Stimulated activated CD8-positive, alpha-beta memory T cell treated with anti-CD3 and anti-CD28 coated beads, Interleukin-2, amount 100 ng/mL, for 1 hour (primary cell): ENCODE measurements around the gene CHKB.
A peak's percentile ranks its signal among the peaks of the same experiment; 100 is the strongest.
"Not testable (repeated sequence)": the region's sequence is repeated elsewhere in the genome, so short reads cannot be mapped to it uniquely, and the experiment has no call there.

Source experiments
- DNase-seq, 2 donors: peaks; one replicate each; pipeline ENCODE4 v3.0.0-alpha.2; 2020; ENCODE audit warnings: low read depth in 2 of 2

Gene CHKB, protein sequence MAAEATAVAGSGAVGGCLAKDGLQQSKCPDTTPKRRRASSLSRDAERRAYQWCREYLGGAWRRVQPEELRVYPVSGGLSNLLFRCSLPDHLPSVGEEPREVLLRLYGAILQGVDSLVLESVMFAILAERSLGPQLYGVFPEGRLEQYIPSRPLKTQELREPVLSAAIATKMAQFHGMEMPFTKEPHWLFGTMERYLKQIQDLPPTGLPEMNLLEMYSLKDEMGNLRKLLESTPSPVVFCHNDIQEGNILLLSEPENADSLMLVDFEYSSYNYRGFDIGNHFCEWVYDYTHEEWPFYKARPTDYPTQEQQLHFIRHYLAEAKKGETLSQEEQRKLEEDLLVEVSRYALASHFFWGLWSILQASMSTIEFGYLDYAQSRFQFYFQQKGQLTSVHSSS

DNA sequence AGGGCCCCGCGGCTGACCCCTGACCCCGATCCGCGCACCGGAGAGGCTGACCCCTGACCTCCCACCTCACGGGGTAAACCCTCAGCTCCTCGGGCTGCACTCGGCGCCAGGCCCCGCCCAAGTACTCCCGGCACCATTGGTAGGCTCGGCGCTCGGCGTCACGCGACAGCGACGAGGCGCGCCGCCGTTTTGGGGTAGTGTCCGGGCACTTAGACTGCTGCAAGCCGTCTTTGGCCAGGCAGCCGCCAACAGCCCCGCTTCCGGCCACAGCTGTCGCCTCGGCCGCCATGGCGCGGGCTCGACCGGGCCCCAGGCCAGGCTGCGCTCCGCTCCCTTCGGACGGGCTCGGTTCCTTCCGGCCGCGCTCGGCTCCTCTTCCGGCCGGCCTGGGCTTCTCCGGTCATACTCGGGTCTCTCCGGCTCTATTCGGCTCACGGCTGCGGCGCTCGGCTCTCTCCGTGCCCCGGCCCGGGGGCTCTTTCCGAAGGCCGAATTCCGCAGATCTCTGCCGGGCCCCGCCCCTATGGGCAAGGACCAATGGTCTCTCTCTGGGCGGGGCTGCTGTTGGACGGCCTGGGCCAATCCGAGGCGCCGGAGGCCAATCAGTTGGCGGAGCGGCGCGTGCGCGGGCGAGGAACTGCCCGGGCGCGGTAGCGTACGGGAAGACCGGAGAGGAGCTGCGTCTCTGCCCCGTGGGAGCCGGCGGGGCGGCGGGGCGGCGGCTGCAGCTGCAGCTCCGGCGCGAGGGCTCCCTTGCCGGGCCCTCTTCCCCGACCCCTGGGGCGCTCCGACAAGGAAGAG, at the start of gene CHKB:
CHKB (minus strand) TSS at position 357 of the 801 bp plus-strand sequence; CDS start at position 289, 68 bp downstream.
- DNase-seq, result peak; percentile 93 to 98

DNA sequence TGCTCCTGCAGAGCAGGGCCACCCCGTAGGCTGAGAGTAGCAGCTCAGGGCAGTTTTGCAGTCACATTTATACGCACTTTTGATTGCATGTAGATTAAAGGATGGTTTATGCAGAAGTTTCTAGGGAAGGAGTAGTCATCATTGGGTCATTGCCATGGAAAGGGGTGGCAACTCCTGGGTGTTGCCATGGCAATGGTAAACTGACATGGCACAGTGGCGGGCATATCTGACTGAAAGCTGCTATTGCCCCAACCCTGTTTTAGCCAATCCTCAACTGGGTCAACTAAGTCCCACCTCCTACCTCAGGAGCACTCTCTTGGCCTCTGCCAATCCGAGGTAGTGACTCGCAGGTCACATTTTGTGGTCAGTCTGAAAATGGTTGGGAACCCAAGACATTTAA, 47.7 kb upstream of the CHKB start:
- no peak for DNase-seq

DNA sequence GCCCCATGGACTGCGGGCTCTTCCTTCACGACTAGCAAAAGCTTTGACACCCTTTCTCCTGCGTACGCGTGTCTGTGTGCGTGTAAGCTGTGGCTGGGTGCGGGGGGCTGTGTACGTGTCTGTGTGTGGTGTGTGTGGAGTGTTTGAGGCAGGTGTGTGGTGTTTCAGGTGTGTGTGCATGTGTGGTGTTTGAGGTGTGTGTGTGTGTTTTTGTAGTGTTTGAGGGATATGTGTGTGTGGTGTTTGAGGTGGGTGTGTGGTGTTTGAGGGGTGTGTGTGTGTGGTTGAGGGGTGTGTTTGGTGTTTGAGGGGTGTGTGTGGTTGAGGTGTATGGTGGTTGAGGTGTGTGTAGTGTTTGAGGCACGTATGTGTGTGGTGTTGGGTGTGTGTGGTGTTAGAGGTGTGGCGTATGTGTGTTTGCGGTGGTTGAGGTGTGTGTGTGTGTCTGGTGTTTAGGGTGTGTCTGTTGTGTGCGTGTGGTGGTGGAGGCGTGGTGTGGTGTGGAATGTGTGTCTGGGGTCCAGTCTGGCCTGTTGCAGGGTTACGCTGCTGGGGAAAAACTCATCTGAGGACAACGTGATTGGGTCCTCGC, 46.0 kb upstream of the CHKB start:
- DNase-seq, result no peak

DNA sequence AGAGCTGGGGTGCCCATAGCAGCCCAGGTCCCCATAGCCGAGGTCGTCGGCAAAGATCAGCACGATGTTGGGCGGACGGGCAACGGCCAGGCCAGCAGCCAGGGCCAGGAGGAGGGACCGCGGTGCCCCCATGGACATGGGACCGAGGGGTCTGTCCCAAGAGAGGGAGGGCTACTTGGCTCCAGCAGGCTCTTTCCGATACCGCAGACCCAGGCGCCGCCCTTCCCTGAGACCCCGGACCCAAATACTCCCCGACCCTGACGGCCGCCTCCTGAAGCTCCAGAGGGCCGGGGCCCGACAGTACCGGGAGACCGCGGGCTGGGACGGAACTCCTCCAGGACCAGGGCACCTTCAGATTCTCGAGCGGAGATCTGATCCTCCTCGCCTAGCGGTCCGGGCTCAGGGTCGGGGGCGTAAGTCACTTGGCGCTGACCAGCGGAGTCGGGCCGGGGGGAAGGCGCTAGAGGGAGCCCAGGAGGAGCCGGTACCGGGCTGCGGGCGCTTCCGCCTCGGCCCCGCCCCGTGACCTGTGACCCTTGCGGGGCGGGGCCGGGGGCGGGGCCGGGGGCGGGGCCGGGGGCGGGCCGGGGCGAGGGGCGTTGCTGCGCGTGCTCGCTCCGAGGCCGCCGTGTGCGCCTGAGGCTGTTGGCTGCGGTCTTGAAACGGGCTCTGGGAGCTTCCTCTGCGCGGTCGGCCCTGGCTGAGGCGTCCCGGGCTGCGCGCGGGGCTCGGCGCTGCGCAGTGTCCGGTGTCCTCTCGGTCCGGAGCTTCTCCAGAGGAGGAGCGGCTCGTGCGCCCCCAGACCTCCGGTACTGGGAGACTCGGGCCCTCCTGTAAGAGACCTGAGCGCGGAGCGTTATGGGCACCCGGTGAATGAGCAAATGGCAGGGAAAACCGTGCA, 45.2 kb upstream of the CHKB start, which contains the start of gene ARSA:
ARSA (minus strand) TSS at position 511 of the 901 bp plus-strand sequence; CDS start at position 138, 373 bp downstream.
- peak; percentile 54 to 61 for DNase-seq

DNA sequence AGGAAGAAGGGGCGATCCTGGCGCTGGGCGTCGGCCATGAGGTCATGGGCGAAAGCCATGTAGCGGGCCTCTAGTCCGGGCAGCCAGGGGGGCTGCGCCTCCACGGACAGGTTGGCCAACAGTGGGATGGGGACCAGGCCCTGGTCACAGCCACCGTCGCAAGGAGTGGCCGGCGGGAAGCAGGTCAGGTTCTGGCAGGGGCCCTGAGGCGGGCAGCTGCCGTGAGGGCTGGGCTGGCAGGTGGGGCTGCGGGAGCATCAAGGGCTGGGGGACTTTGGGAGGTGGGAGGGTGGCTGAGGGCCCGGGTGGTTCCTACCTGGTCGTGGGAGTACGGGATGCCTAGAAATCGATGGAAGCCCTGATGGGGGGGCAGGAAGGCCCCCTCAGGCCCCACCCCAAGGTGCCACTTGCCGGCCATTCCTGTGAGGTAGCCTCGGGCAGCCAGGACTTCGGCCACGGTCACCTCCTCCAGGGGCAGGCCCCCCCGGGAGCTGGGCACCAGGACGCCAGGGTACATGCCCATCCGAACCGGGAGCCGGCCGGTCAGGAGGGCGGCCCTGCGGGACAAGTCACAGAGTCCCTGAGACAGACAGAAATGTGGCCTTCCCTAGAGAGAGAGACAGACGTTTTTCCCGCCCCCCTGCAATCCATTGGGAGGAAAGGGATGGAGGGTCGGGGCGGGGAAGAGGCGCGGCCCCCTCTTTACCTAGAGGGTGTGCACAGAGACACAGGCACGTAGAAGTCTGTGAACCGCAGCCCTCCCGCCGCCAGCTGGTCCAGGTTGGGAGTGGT, 44.4 kb upstream of the CHKB start:
- DNase-seq, result no peak

DNA sequence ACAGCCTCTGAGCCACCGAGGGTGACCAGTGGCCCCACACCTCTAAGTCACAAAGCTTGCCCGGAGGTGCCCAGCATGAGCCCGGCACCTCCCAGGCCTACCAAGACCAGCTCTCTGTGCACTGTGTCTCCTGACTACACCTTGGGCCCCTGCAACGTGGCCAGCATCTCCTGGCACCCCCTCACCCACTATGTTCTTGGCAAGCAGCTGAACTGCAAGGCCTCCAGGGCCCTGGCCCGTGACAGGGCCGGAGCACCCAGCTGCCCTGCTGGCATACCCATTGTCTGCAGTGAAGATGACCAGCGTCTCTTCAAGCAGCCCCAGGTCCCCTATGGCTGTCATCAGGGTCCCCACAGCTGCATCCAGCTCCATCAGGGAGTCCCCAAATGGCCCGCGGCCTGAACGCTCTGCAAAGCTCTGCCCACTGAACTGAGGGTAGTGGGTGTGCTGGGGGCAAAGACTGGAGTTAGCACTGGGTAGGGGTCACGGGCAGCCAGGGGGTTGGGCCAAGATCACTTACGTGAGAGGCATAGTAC, 43.7 kb upstream of the CHKB start:
- DNase-seq, result no peak

DNA sequence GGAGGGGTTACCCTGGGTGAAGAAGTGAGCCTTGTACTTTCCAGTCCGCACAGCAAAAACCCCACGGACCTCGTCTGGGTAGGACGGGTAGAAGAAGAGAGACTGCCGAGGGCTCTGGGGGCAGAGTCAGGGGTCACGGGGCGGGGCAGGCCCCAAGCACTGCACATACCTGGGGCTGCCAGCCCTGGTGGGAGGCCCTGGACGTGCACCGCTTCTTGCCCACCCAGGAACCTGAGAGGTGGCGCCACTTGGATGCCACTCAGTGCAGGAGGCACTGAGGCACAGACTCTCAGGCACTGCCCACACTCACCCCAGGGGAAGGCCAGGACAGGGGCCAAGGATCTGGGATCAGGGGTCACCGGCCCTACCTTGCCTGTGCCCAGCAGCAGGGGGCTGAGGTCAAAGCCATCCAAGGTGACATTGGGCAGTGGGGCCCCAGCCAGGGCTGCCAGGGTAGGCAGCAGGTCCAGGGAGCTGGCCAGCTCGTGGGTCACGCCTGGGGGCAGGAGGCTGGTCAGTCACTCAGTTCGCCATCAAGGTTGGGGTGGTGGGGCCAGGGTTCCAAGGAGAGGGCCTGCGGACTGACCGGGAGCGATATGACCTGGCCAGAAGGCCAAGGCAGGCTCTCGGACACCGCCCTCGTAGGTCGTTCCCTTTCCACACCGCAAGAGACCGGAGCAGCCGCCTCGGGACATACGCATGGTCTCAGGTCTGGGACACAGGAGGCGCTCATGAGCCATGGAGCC, 43.1 kb upstream of the CHKB start:
- DNase-seq, result no peak

DNA sequence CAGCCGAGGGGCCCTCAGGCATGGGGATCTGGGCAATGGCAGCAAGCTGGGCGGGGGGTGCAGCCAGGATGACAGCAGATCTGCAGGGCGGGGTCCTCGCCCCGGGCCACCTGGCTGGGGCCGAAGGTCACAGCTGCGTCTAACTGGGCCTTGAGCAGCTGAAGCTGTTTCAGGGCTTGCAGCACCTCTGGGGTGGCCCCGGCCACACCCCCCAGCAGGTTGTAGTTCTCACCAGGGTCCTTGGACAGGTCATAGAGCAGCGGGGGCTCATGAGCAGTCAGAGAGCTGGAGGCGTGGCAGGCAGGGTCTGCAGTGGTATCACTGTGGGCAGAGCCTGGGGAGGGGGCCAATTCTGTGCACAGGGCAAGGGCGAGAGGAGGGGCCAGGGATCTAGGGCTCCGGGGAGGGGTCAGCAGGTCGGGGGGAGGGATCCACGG, 42.5 kb upstream of the CHKB start:
- no peak for DNase-seq

DNA sequence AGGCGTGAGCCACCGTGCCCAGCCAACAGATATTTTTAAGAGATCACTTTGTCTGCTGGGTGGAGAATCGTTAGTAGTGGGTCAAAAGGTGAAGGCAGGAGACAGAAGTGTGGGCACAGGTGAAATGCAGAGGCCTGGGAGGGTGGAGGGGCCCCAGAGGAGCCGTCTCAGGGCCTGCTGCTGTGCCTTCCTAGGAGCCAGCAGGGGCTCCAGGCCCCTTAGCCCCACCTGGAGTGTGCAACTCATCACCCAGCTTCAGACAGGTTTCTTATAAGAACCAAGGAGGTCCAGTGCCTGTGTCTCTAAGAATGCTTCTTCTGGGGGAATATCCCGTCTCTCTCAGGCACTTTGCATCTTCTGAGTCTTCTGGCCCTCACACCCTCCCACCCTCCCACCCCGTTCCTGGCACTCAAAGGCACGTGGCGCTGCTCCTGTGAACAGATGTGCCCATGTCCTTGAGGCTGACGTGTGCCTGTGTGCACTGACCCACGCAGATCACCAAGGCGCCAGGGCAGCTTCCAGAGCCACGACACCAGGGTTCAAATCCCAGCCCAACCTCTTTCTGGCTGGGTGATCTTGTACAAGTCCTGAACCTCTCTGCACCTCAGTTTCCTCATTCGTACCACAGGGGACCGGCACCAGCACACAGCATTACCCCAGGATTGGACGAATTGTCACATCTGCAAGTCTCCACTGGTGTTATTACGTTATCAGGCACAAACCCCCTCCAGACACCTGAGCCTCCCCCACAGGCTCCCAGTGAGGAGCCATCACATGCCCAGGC, 41.9 kb upstream of the CHKB start:
- DNase-seq, result no peak

DNA sequence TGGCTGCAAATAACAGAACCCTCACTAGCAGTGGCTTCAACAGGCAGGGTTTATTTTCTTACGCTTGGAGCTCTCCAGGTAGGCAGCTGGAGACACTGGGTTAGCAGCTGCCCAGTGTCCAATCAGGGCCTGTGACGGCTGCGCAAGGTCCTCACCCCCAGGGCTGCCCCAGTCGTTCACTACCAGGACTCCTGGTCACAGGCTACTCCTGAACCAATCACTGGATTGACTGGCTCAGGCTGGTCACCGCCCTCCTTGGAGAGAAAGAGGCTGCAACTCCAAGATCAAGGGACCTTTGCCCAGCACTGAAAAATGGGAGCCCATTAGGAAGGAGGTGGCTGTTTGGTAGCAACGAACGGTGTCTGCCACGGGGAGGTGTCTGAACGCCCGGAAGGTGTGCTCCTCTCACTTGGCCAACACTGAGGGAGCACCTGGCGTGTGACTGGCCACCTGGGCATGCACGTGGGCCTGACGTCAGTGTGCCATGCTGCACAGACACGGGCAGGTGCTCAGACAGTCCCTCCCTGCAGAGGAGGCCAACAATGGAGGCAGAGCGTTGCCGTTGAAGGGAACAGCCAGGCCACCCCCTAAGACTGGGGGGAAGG, 40.2 kb upstream of the CHKB start:
- no peak for DNase-seq

DNA sequence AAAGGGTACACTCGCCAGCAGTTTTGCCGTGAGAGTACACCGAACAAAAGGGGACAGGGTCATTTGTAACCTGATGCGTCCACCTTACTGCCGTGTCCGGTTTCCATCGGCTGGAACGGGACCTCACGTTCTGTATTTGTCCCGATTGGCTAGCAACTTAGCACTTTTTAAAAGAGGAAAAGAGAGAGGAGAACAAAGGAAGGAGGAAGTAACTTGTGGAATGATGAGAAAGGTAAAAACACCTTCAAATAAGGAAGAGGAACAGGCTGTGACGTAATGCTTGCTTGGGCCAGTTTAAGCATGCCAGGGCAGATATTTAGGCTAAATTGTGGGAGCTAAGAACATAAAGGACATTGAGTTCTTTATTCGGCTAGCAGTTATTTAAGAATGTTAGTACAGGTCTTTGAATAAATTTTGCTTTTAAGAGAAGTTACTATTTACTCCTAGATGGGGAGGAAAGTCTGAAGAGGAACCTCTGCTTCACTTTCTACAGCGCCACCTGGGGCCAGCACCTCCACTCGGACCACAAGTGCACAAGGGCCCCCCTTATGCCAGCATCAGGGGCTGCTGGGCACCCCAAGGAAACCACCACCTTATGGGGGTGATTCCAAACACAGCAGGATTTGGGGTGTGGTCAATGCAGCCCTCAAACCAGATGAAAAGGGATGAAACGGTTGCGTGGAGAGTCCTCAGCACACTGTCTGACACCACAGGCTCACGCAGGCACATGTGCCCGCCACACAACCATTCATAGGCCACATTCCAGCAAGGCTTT, 39.5 kb upstream of the CHKB start:
- DNase-seq, result no peak

DNA sequence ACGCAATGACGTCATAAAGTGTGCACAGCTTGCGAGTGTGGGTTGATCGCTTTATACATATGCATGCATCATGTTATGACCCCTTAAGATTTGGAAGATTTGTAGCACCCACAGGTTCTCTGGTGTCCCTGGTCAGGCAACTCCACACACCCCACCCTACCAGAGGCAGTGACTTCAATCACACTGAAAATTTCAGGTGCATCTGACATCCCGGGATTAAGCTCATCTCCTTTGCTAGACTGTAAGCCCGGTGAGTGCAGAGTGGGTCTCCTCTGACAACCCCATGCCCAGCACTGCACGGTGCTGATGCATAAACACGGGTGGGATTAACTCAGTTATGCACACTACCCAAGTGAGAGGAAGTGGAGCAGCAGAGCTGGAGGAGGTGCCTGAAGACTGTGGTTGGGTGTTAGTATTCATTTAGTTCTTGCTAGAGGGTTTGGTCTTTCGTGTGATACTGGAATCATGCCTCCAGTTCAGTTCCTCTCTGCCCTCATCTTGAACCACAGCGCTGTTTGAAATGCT, 38.8 kb upstream of the CHKB start:
- no peak for DNase-seq

DNA sequence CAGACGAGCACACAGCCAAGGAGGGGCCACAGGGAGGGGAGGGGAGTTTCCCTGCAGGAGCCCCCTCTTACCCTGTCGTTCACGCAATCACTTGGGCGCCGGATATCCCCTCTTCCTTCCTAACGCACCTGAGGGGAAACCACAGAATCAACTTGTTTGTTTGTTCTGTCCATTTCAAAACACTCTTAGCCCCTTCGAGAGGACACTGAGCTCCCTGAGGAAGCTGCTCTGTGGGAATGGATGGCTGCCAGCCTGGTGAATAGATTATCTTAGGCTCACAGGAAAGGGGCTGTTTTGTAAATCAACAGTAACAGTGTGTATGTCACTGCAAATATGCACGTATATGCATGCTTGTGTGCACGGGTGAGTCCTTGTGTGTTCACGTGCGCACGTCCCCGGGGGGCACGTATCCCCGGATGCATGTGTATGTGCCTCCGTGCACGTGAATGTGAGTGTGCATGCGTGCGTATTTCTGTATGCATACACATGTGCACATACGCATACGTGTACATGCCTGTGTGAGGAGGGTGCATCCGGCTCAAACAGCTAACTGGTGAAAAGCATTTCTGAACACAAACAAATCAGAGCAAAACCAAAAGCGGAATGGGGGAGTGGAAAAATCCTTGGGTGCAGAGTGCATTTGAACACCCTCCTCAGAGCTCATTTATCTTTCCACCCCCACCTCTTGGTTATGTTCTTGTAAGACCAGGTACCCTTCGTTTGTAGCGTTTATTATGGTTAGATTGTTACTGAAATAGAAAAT, 38.1 kb upstream of the CHKB start:
- DNase-seq, result peak in 1 of 2 donors; percentile 64

DNA sequence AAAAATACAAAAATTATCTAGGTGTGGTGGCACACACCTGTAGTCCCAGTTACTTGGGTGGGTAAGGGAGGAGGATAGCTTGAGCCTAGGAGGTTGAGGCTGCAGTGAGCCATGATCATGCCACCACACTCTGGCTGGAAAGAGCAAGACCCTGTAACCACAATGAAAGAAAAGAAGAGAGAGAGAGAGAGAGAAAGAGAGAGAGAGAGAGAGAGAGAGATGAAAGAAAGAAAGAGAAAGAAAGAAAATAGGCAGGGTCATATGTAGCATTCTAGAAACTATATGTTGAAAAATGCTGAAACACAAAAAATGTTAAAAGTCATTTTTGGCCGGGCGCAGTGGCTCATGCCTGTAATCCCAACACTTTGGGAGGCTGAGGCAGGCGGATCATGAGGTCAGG, 31.6 kb upstream of the CHKB start:
- not testable (repeated sequence) for DNase-seq

DNA sequence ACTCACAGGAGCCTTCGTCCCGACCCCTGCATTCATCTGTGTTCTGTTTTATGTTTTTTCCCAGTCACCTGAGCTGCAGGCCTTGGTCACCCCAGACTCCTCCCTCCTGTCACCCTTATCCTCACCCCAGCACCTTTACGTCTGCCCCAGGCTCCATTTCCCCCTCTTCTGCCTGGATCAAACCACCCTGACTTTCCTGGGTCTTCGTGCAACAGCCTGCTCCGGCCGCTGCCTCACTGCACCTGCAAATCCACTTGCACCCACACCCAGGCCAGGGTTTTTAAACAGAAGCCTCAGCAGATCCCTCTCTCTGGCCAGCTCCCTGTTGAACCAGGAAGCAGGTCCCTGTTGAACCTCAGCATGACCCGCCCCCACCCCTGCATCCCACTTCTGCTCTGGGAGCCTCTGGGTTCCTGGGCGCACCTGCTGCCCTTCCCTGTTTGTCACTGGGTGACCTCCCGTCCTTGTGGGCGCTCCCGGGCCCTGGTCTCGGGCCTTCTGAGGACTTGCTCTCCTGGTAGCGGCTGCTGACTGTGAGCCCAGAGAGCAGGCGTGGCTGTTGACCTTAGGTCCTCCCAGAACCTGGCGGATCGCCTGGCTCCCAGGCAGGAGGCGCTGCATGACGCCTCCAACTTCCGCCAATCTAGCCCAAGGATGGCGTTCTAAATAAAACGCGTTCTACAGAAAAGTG, 30.8 kb upstream of the CHKB start:
- DNase-seq, result no peak
